PC-9 (cell line): ENCODE data around the gene GRM8.

ENCODE experiments used
- CTCF ChIP-seq: fragments of 200-600 bp; sonication (generic); conservative IDR thresholded peaks from 2 replicates; pipeline ENCODE4 v1.6.1; 2017; ENCODE audit warnings: mixed run types, antibody characterized with exemption, mild to moderate bottlenecking, moderate library complexity
- EZH2 ChIP-seq: fragments of 200-600 bp; sonication (generic); IDR thresholded peaks from 2 replicates; pipeline ENCODE4 v1.8.0; 2017; ENCODE audit warnings: antibody characterized with exemption, low read depth

- no peak for TF ChIP-seq CTCF
- no peak for TF ChIP-seq EZH2
Observed at GRCh38 chr7:127150543-127150942, 102.2 kb downstream of the GRM8 start.
